ENCODE measurements around the gene AP1M2.

GRCh38 chr19:10544242-10544752 lies 42.8 kb downstream of the AP1M2 start:
- no peak for TF ChIP-seq GATA3 (IDR thresholded peaks at IDR 0.05; ENCODE audit: low read depth, low read length)
- no peak for TF ChIP-seq GATA2 (IDR thresholded peaks at IDR 0.05; ENCODE audit: low read depth, low read length)

Measured in SH-SY5Y (cell line).